ENCODE data around the gene KLHL3.
A peak's percentile ranks its signal among the peaks of the same experiment; 100 is the strongest.

Gene KLHL3

GRCh38 chr5:137699336-137700281, 36.3 kb downstream of the KLHL3 start:
- Histone ChIP-seq H3K36me3 (no peaks in the 10 kb centered on the region), H3K27me3 (no peaks in the 10 kb centered on the region), H3K4me1 (no peaks in the 10 kb centered on the region; the same call in 1 of the 2 replicates), H3K9me3 (no peaks in the 10 kb centered on the region), H3K4me3 (ENCODE audit: low read depth, low read length) (no peak overlapping the region)
- DNase-seq: no peak
- TF ChIP-seq CTCF (IDR thresholded peaks at IDR 0.05; ENCODE audit: low read depth, low read length): no peak

GRCh38 chr5:137696481-137696880, 39.4 kb downstream of the KLHL3 start:
- DNase-seq: no peak
- Histone ChIP-seq H3K36me3 (peaks cover 4% of the 10 kb centered on the region; the same call in 1 of the 2 replicates), H3K4me3 (ENCODE audit: low read depth, low read length) (no peak overlapping the region), H3K27me3 (no peaks in the 10 kb centered on the region), H3K4me1 (no peaks in the 10 kb centered on the region; the same call in 1 of the 2 replicates), H3K9me3 (no peaks in the 10 kb centered on the region)
- no peak for TF ChIP-seq CTCF (IDR thresholded peaks at IDR 0.05; ENCODE audit: low read depth, low read length)

GRCh38 chr5:137695651-137696428, 40.0 kb downstream of the KLHL3 start:
- DNase-seq: no peak
- TF ChIP-seq CTCF (IDR thresholded peaks at IDR 0.05; ENCODE audit: low read depth, low read length): no peak
- H3K4me1 ChIP-seq: no peaks in the 10 kb centered on the region; the same call in 1 of the 2 replicates

GRCh38 chr5:137693951-137694721, 41.8 kb downstream of the KLHL3 start:
- no peak for TF ChIP-seq CTCF (IDR thresholded peaks at IDR 0.05; ENCODE audit: low read depth, low read length)
- Histone ChIP-seq H3K4me3 (ENCODE audit: low read depth, low read length) (no peak overlapping the region), H3K27me3 (no peaks in the 10 kb centered on the region), H3K36me3 (peaks cover 4% of the 10 kb centered on the region; the same call in 1 of the 2 replicates), H3K9me3 (no peaks in the 10 kb centered on the region), H3K4me1 (no peaks in the 10 kb centered on the region; the same call in 1 of the 2 replicates)
- DNase-seq: peak; percentile 25

More at GRCh38 chr5:137695651-137696428, 40.0 kb downstream of the KLHL3 start:
- Histone ChIP-seq H3K36me3 (peaks cover 4% of the 10 kb centered on the region; the same call in 1 of the 2 replicates), H3K4me3 (ENCODE audit: low read depth, low read length) (no peak overlapping the region), H3K27me3 (no peaks in the 10 kb centered on the region), H3K9me3 (no peaks in the 10 kb centered on the region)

GRCh38 chr5:137693307-137693950, 42.5 kb downstream of the KLHL3 start:
- Histone ChIP-seq H3K9me3 (no peaks in the 10 kb centered on the region), H3K4me1 (no peaks in the 10 kb centered on the region; the same call in 1 of the 2 replicates), H3K27me3 (no peaks in the 10 kb centered on the region), H3K4me3 (ENCODE audit: low read depth, low read length) (no peak overlapping the region), H3K36me3 (peaks cover 4% of the 10 kb centered on the region; the same call in 1 of the 2 replicates)
- no peak for TF ChIP-seq CTCF (IDR thresholded peaks at IDR 0.05; ENCODE audit: low read depth, low read length)
- DNase-seq: no peak
